ENCODE data around the gene SCFD2. TPM values are rescaled to one million over a fixed set of nuclear protein-coding genes. Genes with fewer than 3 reads are reported as not detected.

The SCFD2 gene
- polyA plus RNA-seq, 3 donors, result 4.1 to 8.2 (median 8.1) TPM

GRCh38 chr4:52964011-52964410 is 401.9 kb downstream of the SCFD2 start:
- no peak overlapping the region for H3K27ac ChIP-seq (ENCODE audit: low read depth, low read length)

DNA sequence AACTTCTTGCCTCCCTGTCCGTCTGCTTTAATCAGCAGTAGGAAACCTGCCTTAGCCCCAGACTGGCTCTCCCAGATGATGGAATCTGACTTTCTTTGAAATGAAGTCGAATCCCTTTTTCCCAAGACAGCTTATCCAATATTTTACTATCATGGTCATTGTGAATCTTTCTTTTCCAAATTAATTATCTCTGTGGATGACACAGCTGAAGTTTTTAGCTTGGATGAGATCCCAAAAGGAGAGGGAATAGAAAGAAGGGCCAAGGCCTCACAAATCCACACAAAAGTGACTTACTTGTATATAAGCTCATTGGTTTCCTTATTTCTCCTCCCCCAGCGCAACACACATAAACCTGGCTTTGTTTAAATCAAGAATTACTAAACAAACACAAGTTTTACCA is 403.1 kb downstream of the SCFD2 start:
- 74 to 91% (median 77%) methylated on average over 3 of the region's 3 CpGs for WGBS, 3 donors
- H3K27ac ChIP-seq (ENCODE audit: low read depth, low read length), result no peak overlapping the region

DNA sequence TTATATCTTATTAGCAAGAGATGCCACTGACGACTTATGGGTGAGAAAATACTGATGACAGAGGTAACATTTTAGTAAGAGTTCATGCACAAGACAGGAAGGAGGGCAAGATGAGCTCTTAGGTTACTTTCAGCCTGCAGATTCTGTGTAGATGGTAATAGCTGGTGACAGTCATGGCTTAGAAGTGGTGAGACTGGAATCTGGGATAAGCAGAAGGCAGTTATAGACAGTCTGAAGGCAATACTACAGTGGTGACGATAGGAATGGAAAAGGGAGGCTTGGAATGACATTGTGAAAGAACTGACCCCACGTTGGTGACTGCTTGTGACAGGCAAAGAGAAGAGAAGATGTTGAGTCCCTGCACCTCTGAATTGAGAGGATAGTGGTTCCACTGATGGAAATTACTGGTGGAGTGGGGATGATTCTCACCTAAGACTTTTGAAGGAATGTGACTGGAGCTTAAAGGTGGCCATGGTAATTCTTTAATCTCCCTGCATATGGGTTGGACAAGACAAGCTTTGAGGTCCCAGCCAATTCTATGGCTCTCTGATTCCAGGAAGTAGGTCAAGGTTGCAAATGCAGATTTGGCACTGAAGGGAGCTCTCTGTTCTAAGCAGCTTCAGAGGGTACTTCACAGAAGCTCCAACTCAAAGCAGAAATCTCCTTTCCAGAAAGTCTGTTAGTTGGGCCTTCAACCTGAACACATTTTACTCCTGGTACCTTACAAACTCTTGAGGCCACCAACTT is 404.0 kb downstream of the SCFD2 start:
- no peak overlapping the region for H3K27ac ChIP-seq (ENCODE audit: low read depth, low read length)
- 81 to 92% (median 92%) methylated on average over 3 of the region's 3 CpGs for WGBS, 3 donors

- H3K27ac ChIP-seq (ENCODE audit: low read depth, low read length), result no peak overlapping the region
- WGBS, 3 donors, result 75 to 93% (median 76%) methylated on average over 3 of the region's 3 CpGs
Observed at GRCh38 chr4:52959541-52959940, 406.3 kb downstream of the SCFD2 start.

GRCh38 chr4:52957835-52958631 is 407.8 kb downstream of the SCFD2 start:
- 66 to 78% (median 76%) methylated on average over 12 of the region's 12 CpGs for WGBS, 3 donors

GRCh38 chr4:52957220-52957686 is 408.6 kb downstream of the SCFD2 start:
- 25 to 66% (median 60%) methylated on average over 9 of the region's 9 CpGs for WGBS, 3 donors
- H3K27ac ChIP-seq (ENCODE audit: low read depth, low read length), result no peak overlapping the region

More at GRCh38 chr4:52957835-52958631, 407.8 kb downstream of the SCFD2 start:
- no peak overlapping the region for H3K27ac ChIP-seq (ENCODE audit: low read depth, low read length)

- H3K27ac ChIP-seq (ENCODE audit: low read depth, low read length), result no peak overlapping the region
- WGBS, 3 donors, result 60 to 80% (median 72%) methylated on average over 2 of the region's 2 CpGs
Observed at GRCh38 chr4:52956691-52957090, 409.2 kb downstream of the SCFD2 start.

GRCh38 chr4:52954560-52955170 is 411.2 kb downstream of the SCFD2 start:
- no peak overlapping the region for H3K27ac ChIP-seq (ENCODE audit: low read depth, low read length)
- 80 to 85% (median 81%) methylated on average over 6 of the region's 6 CpGs for WGBS, 3 donors

GRCh38 chr4:52952540-52952939 is 413.3 kb downstream of the SCFD2 start:
- H3K27ac ChIP-seq (ENCODE audit: low read depth, low read length), result no peak overlapping the region

- 91 to 98% (median 94%) methylated on average over 3 of the region's 3 CpGs for WGBS, 3 donors
- H3K27ac ChIP-seq (ENCODE audit: low read depth, low read length), result no peak overlapping the region
Observed at GRCh38 chr4:52951016-52951415, 414.8 kb downstream of the SCFD2 start.

- 92 to 97% (median 93%) methylated on average over 3 of the region's 3 CpGs for WGBS, 3 donors
- H3K27ac ChIP-seq (ENCODE audit: low read depth, low read length), result no peak overlapping the region
Observed at GRCh38 chr4:52950226-52950625, 415.6 kb downstream of the SCFD2 start.

- H3K27ac ChIP-seq (ENCODE audit: low read depth, low read length), result no peak overlapping the region
- 79 to 88% (median 86%) methylated on average over 4 of the region's 4 CpGs for WGBS, 3 donors
Observed at GRCh38 chr4:52949336-52949735, 416.5 kb downstream of the SCFD2 start.

GRCh38 chr4:52948057-52948423 is 417.8 kb downstream of the SCFD2 start:
- WGBS, 3 donors, result 67 to 91% (median 90%) methylated on average over 5 of the region's 5 CpGs
- no peak overlapping the region for H3K27ac ChIP-seq (ENCODE audit: low read depth, low read length)

GRCh38 chr4:52947401-52948056 is 418.3 kb downstream of the SCFD2 start:
- WGBS, 3 donors, result 74 to 96% (median 92%) methylated on average over 4 of the region's 4 CpGs

DNA sequence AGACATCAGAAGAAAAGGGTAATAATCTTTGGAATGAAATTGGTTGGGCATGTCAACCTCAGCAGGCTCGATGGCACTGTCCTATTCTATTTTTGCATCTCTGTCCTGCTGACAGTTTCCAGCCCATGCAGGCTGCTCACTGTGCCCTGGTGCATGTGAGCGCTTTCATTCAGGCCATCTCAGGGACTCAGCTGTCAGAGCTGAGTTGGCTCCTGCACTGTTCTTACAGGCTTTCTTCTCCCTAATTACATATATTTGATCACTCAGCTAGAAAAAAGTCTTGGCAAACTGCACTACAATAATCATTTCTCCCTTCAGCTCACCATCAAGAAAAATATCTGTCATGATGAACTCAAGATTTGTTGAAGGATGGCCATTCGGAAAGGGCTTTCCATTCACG is 419.0 kb downstream of the SCFD2 start:
- no peak overlapping the region for H3K27ac ChIP-seq (ENCODE audit: low read depth, low read length)
- 87 to 96% (median 92%) methylated on average over 4 of the region's 4 CpGs for WGBS, 3 donors

More at GRCh38 chr4:52947401-52948056, 418.3 kb downstream of the SCFD2 start:
- no peak overlapping the region for H3K27ac ChIP-seq (ENCODE audit: low read depth, low read length)

- WGBS, 3 donors, result 72 to 89% (median 81%) methylated on average over 2 of the region's 2 CpGs
Observed at GRCh38 chr4:52945982-52946381, 419.9 kb downstream of the SCFD2 start.

GRCh38 chr4:52945326-52945898 is 420.4 kb downstream of the SCFD2 start:
- 70 to 76% (median 73%) methylated on average over 2 of the region's 2 CpGs for WGBS, 3 donors
- no peak overlapping the region for H3K27ac ChIP-seq (ENCODE audit: low read depth, low read length)

More at GRCh38 chr4:52945982-52946381, 419.9 kb downstream of the SCFD2 start:
- H3K27ac ChIP-seq (ENCODE audit: low read depth, low read length), result no peak overlapping the region

DNA sequence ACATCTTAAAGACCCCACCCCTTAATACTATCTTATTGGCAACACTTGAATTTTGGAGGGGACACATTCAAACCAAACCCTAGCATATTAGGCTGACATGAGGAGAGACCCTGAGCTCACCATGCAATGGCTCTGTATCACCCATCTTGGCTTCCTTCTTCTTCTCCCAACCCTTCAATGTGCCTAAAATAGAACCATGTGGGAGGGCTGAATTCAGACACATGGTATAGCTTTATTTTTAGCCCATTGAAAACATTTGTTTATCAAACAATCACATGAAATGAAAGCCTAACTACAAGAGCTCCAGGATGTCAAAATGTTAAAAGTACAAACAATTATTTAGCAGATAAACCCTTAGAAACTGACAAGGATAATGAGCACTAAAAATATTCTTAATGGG is 422.2 kb downstream of the SCFD2 start:
- H3K27ac ChIP-seq (ENCODE audit: low read depth, low read length), result no peak overlapping the region
